OCI-LY3 (cell line): Measurements from ENCODE around the gene RNF166.

ENCODE experiments used
- H2AFZ ChIP-seq: fragments of 200-600, 300-600 bp; shearing (Covaris generic); 2 replicates; pipeline ENCODE4 v1.6.0; 2014; ENCODE audit warnings: antibody characterized with exemption, low read depth, low read length
- H3K27ac ChIP-seq: fragments of 200-600, 300-600 bp; sonication (generic); 2 replicates; pipeline ENCODE4 v1.5.1; 2014; ENCODE audit warnings: mild to moderate bottlenecking, low read length, moderate library complexity, mixed read lengths
- H3K27me3 ChIP-seq: fragments of 200-600, 300-600 bp; sonication (generic); 2 replicates; pipeline ENCODE4 v1.6.1; 2014; ENCODE audit warnings: low read depth, low read length, mixed read lengths
- H3K36me3 ChIP-seq: fragments of 200-600, 300-600 bp; sonication (generic); replicated peaks from 2 replicates; pipeline ENCODE3; 2014; ENCODE audit warnings: low read depth, low read length, mixed read lengths
- H3K4me1 ChIP-seq: fragments of 300-600, 200-600 bp; sonication (generic); 2 replicates; pipeline ENCODE4 v1.6.1; 2014; ENCODE audit warnings: low read length, mixed read lengths
- H3K4me2 ChIP-seq: fragments of 200-600, 300-600 bp; sonication (generic); 2 replicates; pipeline ENCODE4 v1.6.1; 2014; ENCODE audit warnings: low read length, mixed read lengths
- H3K4me3 ChIP-seq: fragments of 300-600, 200-600 bp; sonication (generic); 2 replicates; pipeline ENCODE4 v1.5.1; 2014; ENCODE audit warnings: antibody characterized with exemption, mild to moderate bottlenecking, low read length, moderate library complexity
- H3K79me2 ChIP-seq: fragments of 300-600, 200-600 bp; shearing (Covaris generic); 2 replicates; pipeline ENCODE4 v1.6.1; 2014; ENCODE audit warnings: mild to moderate bottlenecking, low read length, mixed read lengths
- H3K9ac ChIP-seq: fragments of 300-600, 200-600 bp; shearing (Covaris generic); 2 replicates; pipeline ENCODE4 v1.6.0; 2014; ENCODE audit warnings: mild to moderate bottlenecking, low read length, moderate library complexity
- H3K9me3 ChIP-seq: fragments of 200-600, 300-600 bp; shearing (Covaris generic); 2 replicates; pipeline ENCODE4 v1.6.1; 2014; ENCODE audit warnings: low read length, mixed read lengths; ENCODE audit not compliant: insufficient read depth
- H4K20me1 ChIP-seq: fragments of 200-600, 300-600 bp; sonication (generic); 2 replicates; pipeline ENCODE4 v1.6.1; 2016; ENCODE audit warnings: low read length, mixed read lengths; ENCODE audit not compliant: insufficient read depth
- CTCF ChIP-seq: fragments of 200-600, 300-600 bp; sonication (generic); IDR thresholded peaks from 2 replicates; pipeline ENCODE4 v1.5.1; 2014; ENCODE audit warnings: antibody characterized with exemption, low read length, low read depth
- EZH2phosphoT487 ChIP-seq: fragments of 200-600 bp; shearing (Covaris generic); IDR thresholded peaks from 2 replicates; pipeline ENCODE4 v1.6.1; 2018; ENCODE audit warnings: antibody characterized with exemption, mixed run types, low read depth

RNF166 gene

GRCh38 chr16:88691924-88692560 lies 14.2 kb downstream of the RNF166 start:
- TF ChIP-seq EZH2phosphoT487, result no peak
- TF ChIP-seq CTCF, result no peak
- peaks cover 3% of the 10 kb centered on the region for H3K36me3 ChIP-seq
- no peaks in the 10 kb centered on the region for H4K20me1 ChIP-seq
- H3K27ac ChIP-seq, result no peak overlapping the region
- H3K27me3 ChIP-seq, result peaks cover 21% of the 10 kb centered on the region
- peaks cover 5% of the 10 kb centered on the region; the same call in 1 of the 2 replicates for H3K4me1 ChIP-seq
- no peak overlapping the region for H2AFZ ChIP-seq
- no peak overlapping the region for H3K4me3 ChIP-seq
- no peaks in the 10 kb centered on the region for H3K79me2 ChIP-seq
- H3K4me2 ChIP-seq, result no peak overlapping the region
- no peaks in the 10 kb centered on the region for H3K9me3 ChIP-seq
- H3K9ac ChIP-seq, result no peak overlapping the region

GRCh38 chr16:88691129-88691813 lies 14.9 kb downstream of the RNF166 start:
- no peaks in the 10 kb centered on the region for H3K9me3 ChIP-seq
- no peaks in the 10 kb centered on the region for H4K20me1 ChIP-seq
- H3K4me3 ChIP-seq, result no peak overlapping the region
- peaks cover 3% of the 10 kb centered on the region for H3K36me3 ChIP-seq
- H3K4me1 ChIP-seq, result peaks cover 10% of the 10 kb centered on the region; the same call in 1 of the 2 replicates
- H3K27me3 ChIP-seq, result peaks cover 26% of the 10 kb centered on the region
- H3K27ac ChIP-seq, result no peak overlapping the region
- H3K4me2 ChIP-seq, result no peak overlapping the region
- no peaks in the 10 kb centered on the region for H3K79me2 ChIP-seq
- no peak overlapping the region for H2AFZ ChIP-seq
- TF ChIP-seq CTCF, result no peak
- TF ChIP-seq EZH2phosphoT487, result no peak
- no peak overlapping the region for H3K9ac ChIP-seq

- H2AFZ ChIP-seq, result no peak overlapping the region
- H4K20me1 ChIP-seq, result no peaks in the 10 kb centered on the region
- no peaks in the 10 kb centered on the region for H3K36me3 ChIP-seq
- H3K9ac ChIP-seq, result no peak overlapping the region
- H3K27me3 ChIP-seq, result peaks cover 30% of the 10 kb centered on the region
- TF ChIP-seq EZH2phosphoT487 (no peak), CTCF (no peak)
- H3K27ac ChIP-seq, result no peak overlapping the region
- H3K4me2 ChIP-seq, result no peak overlapping the region
- H3K4me1 ChIP-seq, result peaks cover 14% of the 10 kb centered on the region
- H3K9me3 ChIP-seq, result no peaks in the 10 kb centered on the region
- H3K79me2 ChIP-seq, result no peaks in the 10 kb centered on the region
- H3K4me3 ChIP-seq, result no peak overlapping the region
Measured at GRCh38 chr16:88690341-88691128, 15.7 kb downstream of the RNF166 start.
